CD4-positive, alpha-beta T cell treated with Interferon alpha-2 for 1 hour (primary cell): ENCODE results near the gene KHDC1L.
"Not testable (repeated sequence)": the region's sequence is repeated elsewhere in the genome, so short reads cannot be mapped to it uniquely, and the experiment has no call there.

ENCODE experiments used
- DNase-seq, 2 donors: peaks; one replicate each; pipeline ENCODE4 v3.0.0-alpha.2; 2020 to 2022

The KHDC1L gene

DNA sequence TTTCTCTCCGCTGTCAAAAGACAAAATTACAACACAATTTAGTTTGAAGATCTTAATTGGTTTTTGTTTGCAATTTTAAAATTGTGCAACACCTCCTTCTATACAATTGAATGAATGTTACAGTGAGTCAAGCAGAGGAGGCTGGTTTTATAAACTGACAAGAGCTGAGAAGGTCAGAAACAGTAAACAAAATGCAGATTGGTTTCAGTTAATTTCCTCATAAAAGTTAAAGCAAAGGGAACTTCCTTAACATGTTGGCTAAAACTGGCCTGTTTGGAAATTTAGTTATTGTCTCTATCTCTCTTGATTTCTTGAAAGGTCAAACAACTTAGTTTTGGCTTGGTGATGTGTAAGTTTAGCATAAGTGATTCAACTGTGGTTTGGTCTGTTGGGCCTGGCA is 22.2 kb downstream of the KHDC1L start:
- no peak for DNase-seq

DNA sequence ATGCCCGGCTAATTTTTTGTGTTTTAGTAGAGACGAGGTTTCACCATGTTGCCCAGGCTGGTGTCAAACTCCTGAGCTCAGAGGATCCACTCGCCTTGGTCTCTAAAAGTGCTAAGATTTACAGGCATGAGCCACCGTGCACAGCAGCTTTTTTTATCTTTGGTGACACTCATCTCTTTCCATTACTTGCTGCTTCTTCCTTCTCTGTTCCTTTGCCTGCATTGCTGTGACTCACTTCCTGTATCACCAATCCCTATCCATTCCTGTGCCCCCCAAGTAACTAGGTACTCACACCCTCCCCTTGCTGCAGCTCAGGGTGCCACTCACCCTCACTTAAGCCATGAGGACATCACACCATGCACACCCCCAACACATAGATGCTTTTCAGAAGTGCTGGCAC is 24.6 kb downstream of the KHDC1L start:
- no peak for DNase-seq

DNA sequence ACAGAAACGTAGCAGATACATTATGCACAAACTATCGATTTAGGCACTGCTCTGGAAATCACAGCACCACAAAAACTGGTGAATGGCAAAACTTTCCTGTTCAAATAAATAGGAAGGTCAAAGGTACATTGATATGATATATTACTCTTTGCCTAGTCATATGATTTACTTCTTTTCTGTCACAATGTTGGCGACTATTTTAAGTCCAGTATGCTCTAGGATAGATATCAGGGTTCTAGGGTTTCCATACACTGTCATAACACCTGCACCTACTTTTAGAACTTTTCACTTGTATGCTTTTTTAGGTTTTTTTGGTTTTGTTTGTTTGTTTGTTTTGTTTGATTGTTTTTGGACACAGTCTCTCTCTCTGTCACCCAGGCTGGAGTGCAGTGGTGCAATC is 25.0 kb downstream of the KHDC1L start:
- DNase-seq: no peak

DNA sequence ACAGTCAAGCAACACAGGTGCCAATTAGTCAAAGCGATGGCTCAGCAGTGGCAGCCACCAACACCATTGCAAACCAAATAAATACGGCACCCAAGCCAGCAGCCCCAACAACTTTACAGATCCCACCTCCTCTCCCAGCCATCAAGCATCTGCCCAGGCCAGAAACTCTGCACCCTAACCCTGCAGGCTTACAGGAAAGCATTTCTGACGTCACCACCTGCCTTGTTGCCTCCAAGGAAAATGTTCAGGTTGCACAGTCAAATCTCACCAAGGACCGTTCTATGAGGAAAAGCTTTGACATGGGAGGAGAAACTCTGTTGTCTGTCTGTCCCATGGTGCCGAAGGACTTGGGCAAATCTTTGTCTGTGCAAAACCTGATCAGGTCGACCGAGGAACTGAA is 30.6 kb downstream of the KHDC1L start:
- DNase-seq: no peak

DNA sequence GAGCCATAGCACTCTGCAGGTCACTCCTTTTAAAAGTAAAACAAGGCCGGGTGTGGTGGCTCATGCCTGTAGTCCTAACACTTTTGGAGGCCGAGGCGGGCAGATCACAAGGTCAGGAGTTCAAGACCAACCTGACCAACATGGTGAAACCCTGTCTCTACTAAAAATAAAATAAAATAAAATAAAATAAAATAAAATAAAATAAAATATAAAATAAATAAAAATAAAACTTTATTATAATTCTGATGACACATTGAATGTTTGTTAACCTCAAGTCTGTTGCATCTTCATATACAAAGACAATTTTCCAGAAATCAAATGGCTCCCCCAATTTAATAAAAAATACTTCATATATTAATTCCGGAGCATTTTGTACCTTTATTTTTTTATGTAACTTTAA is 32.0 kb downstream of the KHDC1L start:
- not testable (repeated sequence) for DNase-seq

DNA sequence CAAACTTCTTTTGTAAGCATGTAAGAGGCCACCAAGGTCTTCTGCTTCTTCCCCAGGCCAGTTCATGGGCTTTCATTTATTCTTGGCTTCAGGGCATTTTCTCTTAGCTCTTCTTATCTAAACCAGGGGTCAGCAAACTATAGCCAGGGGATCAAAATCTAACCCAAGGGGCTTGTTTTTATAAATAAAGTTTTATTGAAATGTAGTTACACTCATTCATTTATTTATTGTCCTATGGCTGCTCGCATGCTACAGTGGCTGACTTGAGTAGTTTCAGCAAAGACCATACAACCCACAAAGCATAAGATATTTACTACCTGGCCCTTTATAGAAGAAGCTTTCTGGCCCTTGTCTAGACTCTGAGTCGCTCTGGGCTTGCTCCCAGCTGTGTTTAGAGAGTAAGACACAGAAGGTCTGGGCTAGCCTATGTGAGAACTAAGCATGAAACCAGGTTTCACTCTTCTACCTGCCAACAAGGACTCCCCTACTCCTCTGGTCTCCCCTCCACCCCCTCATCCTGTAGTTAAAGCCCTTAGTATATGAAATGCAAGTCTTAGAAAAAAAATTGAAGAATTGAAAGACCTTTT is 43.2 kb downstream of the KHDC1L start:
- no peak for DNase-seq

DNA sequence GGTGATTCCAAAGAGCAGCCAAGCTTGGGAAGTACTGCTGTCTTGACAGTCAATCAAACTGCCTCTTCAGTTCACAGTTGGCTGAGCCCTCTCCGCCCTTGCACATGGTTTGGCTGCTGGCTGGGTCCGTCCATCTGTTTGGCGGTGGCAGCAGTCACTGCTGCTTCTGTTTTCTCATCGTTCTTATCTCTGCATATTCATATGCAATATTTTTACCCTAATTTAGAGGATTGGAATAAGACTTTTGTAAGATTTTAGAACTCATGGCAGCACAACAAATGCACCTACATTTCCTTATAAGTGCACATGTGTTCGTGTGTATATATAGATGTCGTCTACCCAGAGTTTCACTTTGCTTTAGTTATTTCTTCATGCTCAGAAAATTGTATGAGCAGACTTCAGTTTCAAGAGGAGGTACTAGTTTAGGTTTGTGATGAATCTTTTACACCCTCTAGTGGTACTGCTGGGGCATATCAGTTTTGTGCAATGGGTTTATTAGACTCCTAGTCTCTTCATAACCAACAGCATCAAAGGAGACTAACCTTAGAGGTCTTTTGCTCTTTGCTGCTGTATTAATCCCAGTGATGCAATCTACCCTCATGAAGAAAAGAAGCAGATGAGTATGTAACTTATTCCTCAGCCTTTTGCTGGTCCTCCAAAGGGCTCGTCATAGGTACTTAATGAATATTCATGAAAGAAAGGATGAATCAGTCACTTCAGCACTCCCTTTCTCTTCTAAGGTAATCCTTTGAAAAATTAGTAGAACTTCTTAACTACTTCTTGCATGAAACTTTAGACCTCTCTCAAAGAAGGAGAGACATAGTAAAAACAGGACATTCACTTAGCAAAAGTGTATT is 44.3 kb downstream of the KHDC1L start:
- DNase-seq: peak; percentile 28 to 53

DNA sequence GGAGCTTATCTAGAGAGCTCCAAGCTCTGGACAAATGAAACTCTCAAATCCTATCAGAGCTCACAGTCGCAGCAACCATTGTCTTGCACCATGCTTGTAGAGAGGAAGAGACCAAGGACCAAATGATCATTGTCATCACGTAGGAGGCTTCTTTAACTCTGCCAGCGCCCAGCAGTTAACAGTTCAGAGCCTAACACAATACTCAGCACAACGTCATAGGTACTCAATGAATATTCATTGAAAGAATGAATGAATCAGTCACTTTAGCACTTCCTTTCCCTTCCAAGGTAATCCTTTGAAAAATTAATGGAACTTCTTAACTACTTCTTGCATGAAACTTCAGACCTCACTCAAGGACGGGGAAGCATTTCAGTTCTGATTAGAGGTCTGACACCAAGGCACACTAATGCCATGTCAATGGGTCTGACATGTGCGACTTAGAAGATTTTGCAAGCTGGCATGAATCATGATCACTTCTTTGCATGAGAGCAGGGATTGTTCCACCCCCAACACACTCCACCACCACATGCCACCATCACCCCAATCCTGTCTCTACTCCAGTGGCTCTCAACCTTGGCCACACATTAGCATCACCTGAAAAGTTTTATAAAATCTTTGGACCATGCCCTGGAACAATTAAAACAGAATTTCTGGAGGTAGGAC is 45.1 kb downstream of the KHDC1L start:
- no peak for DNase-seq

DNA sequence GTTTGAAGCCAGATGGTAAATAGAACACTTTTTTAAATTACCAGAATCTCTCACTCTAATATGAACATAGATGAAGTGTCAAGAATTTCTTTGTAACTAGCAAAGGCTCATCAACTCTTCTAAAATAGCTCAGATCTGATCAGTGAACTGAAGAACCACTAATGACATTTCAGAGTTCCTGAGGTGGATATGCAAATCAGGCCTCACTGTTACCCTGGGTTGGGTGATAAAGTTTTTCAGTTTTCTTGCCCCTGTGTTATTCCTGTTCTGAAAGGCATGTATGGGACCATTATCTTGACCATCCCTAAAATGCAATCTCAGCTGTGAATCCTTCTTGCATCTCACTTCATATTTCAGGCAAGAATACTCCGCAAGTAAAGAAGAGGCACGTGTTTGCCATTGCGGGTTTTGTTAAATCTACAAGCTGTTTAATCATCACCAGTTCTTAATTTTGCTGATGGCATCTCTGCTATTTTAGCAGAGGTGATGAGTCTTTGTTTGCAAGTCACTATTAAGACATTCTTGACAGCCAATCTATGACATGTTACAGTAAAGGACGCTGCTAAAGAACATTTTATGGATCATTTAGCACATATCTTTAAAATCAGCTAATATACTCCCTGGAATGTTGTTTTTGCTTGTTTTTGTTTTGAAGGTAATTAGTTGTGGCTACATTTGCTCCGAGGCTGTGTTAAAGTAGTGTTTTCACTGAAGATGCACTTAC is 47.9 kb downstream of the KHDC1L start:
- no peak for DNase-seq

DNA sequence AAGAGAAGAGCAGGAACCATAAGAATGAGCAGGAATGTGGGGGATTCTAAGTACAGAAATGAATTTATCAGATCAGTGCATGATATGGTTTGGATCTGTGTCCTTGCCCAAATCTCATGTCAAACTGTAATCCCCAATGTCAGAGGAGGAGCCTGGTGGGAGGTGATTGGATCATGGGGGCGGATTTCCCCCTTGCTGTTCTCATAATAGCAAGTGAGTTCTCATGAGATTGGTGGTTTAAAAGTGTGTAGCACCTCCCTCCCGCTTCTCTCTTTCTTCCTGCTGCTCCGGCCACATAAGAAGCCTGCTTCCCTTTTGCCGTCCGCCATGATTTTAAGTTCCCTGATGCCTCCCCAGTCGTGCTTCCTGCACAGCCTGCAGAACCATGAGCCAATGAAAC is 49.2 kb downstream of the KHDC1L start:
- DNase-seq: no peak

DNA sequence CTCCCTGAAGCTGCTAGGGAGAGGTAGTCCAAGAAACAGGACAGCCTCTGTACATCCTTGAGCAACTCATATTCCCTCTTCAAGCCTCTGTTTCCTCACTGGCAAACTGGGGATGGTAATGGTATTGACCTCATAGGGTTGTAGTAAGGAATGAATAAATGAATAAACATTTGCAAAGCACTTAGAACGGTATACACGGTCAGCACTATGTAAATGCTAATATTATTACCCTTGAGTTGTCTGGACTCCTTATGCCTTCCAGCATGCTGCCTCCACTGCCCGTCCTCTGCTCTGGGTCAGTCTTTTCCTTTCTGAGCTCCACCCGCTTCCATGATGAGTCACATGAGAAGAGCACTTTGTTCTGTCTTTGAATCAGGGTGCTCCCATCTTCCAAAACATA is 50.6 kb downstream of the KHDC1L start:
- DNase-seq: no peak
